Stimulated activated CD8-positive, alpha-beta memory T cell treated with anti-CD3 and anti-CD28 coated beads, Interleukin-4, amount 100 ng/mL, for 4 hours (primary cell): Measurements from ENCODE around the gene PADI2.

Experiments used
- DNase-seq, 2 donors: peaks; one replicate each; pipeline ENCODE4 v3.0.0-alpha.2; 2020; ENCODE audit warnings: low read depth in 2 of 2, low spot score in 1 of 2

PADI2 gene

DNA sequence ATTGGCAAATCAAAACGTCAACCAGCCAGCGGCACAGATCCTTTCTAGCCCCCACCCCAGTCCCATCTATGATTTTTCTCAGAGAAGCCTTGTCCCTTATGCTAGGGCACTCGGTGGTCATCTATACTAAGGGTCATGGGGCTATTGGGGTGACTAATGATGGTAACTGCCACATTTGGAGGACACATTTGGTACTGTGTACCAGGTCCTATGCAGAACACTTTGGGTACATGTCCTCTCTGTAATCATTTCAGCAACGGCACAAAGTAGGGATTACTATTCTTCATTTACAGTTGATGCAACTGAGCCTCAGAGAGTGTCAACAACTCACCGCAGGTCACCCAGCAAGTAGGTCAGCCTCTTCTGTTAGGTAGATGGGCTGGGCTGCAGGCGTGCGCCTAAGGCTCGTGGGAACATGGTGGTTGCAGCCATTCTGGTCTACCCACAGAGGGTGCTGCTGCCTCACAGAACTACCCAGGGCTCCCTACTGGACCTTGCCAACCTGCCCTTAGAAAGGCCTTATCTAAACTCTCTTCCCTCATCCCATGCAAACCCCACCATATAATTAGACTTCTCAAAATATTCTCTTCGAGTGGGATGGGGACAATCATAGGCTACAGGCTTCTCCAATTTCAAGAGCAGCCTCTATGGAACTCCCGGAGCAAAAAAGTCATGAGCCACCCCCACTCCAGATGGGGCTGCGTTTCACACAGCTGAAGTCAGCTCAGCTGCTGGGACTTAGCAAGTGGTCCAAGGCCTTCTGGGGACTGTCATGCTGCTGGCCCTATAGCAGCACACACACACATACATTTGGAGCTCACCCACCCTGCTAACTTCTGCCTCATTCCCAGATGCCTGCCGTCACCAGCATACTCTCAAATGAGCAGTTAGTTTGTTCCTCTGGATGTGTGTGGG is 59.6 kb downstream of the PADI2 start:
- DNase-seq = no peak

DNA sequence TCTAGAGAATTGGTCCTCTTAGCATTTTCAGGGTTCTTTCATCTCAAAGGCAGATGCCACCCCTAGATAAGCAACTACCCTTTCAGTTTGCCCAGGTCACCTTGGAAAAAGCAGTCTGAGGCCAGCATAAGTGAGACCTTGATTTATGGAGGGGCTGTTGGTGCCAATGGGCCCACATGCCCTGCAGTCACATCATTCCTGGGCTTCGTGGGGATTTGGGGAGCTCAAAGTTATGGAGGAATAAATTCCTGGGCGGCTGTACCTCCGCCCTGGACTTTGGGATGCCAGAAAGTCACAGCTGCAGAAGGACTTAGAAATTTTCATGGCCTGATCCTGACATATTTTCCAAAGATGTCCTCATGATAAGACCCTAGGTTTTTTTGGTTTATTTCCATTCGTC is 62.7 kb downstream of the PADI2 start:
- no peak for DNase-seq

DNA sequence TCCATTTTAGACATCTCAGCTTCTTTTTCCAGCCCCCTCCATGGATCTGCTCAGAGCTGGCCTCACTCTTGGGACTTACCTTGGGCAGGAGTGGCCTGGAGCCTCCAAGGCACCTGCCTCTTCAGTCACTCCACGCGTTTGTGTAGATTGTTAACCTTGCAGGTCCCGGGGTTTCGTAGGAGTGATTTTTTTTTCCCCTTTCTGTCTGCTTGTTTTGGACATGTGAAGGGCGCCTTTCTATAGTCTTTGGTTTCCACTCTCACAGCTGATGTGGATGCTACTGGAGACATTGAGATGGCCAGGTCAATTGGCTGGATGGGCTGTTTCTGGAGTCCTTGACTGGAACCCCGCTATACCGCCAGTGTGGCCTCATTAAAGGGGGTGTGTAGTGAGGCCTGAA is 63.5 kb downstream of the PADI2 start:
- no peak for DNase-seq

DNA sequence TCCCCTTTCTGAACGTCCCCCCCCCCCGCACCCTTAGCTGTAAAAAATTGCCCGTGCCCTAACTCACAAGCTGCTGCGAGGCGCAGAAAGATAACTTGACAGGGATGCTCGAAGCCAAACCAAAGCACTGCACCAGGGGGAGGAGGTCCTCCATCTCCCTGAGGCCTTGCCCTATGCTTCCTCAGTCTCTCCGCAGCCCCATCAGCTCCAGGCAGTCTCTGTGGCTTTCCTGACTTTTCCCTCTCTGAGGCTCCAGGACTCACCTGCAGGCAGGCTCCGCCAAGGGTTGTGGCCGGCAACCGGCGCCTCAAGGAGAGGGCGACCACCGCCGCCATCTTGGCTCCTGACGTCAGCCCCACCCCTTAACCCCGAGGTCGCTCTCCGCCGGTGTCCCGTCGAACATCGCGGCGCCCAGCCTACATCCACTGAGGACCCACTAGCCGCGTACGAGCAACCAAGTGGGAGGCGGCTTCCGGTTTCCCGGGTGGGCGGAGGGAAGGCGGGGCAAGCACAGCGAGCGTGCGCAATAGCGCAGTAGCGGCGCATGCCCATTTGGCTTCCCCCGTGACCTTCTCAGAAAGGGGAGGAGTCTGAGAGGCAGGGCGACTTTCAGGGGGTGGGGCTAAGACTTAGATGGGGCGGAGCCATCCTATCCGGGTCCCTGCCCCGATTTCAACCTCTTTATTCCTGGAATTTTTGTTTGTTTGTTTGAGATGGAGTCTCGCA is 65.4 kb downstream of the PADI2 start, which contains the start of gene SDHB:
SDHB (minus strand) TSS at position 348 of the 726 bp plus-strand sequence; CDS start at position 335, 13 bp downstream.
- peak; percentile 97 to 99 for DNase-seq

DNA sequence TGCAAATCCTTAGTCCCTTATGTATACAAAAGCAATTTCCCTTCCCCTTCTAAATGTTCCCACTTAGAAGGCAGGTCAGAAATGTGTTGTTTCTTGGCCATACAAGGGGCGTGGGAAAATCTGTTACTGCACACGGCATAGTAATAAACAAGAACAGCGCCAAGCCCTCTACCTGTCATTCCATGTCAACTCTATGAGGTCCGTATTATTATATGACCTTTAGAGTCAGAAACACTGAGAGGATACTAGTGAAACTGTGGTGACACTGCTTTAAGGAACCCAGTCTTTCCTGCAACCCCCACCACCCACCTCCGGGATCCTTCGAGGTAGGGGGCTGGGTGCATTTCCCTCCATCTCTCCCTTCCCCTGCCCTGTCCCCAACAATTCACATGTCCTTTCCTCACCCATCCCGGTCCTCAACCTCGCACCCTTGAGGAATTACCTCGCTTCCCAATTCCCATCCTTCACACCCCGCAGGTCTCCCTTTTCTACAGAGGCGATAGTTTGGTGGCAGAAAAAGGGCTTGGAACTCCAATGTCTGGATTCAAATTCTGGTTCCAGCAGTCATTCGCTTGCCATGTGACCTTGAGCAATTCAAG is 66.1 kb downstream of the PADI2 start:
- no peak for DNase-seq

DNA sequence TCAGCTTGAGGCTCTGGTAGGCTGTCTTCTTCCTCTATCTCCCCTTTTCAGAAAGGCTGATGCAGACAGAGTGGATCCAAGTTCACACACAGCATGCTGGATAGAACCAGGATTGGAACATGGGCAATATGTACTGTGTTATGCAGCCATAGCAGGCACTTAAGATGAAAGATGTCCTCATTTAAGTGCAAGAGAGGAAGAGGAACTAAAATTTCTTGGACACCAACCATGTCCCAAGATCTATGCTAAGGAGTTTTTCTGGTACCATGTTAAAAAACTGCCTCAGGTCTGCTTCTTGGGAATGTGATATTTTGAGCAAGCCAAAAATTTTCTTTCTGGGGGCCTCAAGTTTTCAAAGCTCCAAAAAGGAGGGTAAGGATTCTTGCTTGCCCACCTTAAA is 66.6 kb downstream of the PADI2 start:
- no peak for DNase-seq

DNA sequence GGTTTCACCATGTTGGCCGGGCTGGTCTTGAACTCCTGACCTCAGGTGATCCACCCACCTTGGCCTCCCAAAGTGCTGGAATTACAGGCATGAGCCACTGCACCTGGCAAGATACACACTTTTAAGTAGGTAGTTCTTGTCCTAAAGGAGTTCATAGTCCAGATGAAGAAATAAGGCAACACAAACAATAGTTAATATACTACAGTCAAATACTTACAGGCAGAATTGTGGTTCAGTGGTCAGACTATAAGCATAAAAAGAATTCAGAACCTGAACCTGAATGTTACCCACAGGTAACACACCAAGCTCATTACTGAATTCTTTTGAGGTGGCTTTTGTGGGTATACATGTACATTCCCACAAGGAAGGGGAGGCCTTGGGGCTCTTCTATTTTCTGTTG is 67.2 kb downstream of the PADI2 start:
- no peak for DNase-seq

DNA sequence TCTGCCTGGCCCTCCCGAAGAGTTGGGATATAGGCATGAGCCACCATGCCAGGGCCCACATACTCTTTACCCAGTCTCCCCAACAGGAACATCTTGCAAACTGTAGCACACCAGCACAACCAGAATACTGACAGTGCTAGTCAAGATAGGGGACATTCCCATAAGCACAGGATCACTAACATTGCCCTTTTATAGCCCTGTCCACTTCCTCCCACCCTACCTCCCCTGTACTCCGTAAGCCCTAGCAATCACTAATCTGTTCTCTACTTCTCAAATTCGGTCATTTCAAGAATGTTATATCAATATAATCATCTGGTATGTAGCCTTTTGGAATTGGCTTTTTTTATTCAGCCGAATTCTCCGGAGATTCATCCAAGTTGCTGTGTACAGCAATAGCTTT is 71.3 kb downstream of the PADI2 start:
- no peak for DNase-seq

DNA sequence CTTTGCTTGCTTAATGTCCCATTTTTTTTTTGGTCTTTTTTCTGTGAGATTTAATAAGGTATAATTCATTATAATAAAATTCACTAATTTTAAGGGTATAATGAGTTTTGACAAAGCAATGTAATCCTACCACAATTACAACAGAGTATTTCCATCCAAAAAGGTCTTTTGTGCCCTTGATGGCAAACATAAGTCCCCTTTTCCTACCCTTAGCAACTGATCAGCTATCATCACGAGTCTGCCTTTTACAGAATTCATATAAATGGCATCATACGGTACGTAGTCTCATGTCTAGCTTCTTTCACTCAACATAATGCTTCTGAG is 73.0 kb downstream of the PADI2 start:
- DNase-seq = no peak

DNA sequence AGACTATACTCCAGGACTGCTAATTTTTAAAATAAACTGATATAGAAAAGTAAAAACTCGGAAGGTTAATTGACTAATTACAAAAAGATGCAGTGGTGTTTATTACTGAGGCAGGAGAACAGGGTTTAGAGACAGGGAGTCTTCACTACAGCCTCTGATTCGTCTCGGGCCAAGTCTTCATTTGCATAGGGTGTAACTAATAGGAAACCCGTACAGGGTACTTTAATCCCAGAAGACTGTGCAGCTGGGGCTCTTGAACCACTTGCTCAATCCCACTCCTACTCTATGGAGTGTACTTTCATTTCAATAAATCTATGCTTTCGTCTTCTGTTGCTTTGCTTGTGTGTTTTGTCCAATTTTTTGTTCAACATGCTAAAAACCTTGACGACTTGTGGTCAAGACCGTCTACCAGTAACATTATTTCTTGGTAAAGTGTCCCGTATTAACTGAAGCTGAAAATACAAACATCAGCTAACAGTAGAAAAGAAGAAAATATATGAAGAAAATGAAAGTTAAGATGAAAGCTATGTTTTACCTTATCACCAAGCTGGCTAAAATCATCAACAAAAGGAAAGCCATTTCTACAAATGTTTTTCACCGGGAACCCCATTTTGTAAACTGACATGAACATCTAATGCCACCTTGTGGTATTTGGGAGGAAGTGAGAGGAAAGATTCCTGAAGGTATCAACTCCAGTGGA is 73.5 kb downstream of the PADI2 start:
- DNase-seq = no peak

DNA sequence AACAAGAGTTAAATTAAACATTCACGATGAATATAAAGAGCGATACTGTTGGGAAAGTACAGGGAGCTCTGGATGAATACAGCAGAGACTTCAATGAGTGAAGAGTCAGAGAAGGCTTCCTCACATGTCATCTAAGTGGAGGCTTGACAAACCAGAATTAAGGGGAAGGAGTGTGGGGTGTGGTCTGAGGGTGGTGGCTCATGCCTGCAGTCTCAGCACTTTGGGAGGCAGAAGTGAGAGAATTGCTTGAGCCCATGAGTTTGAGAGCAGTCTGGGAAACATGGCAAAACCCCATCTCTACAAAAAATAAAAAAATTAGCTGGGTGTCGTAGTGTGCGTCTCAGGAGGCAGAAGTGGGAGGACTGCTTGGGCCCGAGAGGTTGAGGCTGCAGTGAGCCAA is 74.1 kb downstream of the PADI2 start:
- DNase-seq = no peak

DNA sequence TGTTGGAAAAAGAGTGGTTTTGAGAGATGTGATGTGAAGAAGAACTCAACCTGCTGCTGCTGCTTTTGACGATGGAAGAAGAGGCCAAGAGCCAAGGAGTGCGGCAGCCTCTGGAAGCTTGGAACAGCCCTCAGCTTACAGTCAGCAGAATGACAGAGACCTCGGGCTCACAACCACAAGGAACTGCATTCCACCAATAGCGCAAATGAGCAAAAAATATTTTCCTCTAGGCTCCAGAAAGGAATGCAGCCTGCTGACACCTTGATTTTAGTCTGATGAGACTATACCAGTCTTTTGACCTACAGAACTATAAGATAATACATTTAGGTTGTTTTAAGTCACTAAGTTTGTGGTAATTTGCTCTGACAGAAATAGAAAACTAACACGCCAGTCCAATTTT is 75.6 kb downstream of the PADI2 start:
- DNase-seq = no peak

DNA sequence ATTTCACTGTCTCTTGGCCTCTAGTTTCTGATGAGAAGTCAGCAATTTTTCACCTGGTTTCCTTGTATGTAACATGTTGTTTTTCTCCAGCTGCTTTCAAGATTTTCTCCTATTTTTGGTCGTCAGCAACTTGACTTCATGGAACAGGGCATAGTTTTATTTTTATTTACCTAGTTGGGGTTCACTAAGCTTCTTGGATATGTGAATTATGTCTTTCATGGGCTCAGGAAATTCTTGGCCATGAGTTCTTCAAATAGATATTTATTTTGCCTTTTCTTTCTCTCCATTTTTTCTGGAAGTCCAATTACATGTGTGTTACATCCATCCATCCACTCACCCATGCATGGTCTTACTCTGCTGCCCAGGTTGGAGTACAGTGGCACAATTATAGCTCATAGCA is 79.1 kb downstream of the PADI2 start:
- DNase-seq = no peak

DNA sequence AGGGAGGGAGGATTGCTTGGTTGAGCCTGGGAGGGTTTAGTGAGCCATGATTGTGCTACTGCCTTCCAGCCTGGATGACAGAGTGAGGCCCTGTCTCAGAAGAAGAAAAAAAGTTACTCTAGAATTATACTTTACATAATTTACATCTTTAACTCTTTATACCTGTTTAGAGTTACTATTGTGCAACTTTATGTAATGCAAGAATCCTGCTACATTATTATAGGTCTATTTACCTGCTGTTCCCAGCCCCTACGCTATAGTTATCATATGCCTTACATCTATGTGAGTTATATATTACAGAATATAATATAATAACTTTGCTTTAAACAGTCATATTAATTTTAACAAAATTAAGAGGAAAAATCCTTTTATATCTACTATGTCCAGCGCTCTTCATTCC is 79.7 kb downstream of the PADI2 start:
- DNase-seq = no peak

DNA sequence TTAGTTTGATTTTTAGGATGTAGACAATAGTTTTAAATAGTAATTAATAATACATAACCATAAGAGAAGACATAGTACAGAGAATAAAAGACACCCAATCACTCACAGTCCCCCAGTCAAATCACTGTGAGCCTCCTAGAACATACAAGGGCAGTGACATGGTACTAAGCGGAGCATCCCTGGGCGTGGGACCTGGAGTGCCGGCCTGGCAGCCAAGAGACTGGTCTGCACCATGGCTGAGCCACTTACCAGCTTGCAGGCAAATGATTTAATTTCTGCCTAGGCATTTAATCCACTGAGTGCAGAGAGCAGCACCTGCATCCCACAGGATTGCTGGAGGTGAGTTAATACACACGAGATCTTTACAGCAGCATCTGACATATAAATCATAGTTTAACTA is 85.8 kb downstream of the PADI2 start:
- DNase-seq = no peak

DNA sequence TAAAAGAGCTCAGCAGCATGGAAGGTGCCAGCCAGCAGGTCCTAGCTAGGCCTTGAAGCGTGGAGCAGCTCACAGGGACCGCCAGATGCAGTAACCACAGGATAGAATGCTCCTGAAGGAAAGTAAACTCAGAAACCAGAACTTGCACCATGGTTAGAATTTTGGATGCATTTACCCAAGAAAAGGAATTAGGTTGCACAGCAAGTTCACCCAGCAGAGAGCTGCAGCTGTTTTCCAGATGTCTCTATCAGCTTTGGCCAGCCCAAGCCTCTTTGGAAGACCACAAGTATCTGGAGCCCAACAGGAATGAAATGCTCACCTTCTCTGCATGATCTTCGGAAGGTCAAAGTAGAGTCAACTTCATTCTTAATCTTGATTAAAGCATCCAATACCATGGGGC is 86.5 kb downstream of the PADI2 start:
- no peak for DNase-seq

DNA sequence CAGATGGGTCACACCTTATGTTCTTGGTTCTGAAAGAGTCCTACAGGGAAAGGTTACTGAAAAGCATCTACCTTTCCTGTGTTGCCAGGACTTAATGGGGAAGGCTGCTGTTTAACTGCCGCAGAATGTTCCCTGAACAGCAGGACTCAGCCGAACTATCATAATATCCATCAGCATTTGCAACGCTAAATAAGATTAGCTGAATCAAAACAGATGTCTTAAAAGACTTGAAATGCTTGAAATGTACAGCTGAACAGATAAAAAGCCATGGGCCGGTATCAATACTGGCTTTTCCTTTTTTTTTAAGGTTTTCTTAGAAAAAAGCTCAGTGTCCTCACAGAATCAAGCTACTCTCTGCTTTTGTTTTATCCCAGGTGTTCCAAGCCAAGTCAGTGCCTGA is 87.8 kb downstream of the PADI2 start:
- no peak for DNase-seq

DNA sequence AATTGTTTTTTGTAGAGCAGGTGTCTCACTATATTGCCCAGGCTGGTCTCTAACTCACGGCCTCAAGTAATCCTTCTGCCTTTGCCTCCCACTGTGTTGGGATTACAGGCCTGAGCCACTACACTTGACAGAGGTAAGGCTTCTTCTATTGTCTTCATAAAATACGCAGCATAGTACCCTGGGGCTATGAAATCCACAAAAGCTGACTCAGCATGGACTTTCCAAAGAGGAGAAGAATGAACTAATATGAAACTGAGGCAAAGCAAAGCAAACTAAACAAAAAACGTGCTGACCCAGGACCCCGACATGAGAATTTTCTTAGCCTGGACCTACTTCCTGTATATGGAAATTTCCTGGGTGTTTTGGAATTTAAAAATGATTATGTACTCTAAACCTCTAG is 89.0 kb downstream of the PADI2 start:
- no peak for DNase-seq

DNA sequence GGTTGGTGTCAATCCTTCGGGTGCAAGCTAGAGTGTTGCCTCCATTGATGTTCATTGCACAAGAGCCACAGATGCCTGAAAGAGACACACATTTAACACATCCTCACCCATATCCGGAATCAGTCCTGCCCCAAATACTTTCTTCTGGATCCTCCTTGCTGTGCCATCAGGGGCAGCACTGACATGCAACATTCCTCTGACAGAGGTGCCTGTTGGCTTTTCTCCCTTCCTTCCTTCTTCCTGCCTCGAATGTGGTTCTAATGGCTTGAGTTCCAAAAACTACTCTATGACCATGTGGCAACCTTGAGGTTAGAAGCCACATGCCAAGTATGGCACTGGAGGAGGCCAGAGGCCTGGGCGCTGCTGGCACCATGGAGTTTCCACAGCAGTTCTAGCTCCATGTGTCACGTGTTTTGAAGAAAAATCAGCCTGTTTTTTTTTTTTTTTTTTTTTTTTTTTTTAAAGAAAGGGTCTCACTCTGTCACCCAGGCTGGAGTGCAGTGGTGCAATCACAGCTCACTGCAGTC is 90.5 kb downstream of the PADI2 start:
- no peak for DNase-seq

DNA sequence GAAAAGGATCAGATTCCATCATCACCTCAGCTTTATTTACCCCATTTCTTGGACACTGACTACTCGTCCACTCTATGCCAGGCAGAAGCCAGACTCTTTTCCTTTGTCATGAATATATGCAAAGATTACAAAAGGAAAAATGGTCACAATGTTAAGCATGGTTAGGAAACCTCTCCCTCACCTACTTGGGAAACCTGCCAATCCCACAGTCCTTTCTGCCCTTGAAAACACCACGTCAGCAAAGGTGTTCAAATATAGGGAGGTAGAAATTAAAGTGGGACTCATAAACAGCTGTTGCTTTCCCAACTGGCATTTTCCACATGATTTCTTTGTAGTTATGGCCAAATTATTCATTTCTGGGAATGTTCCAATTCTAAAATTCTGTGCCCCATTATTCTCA is 91.4 kb downstream of the PADI2 start:
- DNase-seq = no peak

DNA sequence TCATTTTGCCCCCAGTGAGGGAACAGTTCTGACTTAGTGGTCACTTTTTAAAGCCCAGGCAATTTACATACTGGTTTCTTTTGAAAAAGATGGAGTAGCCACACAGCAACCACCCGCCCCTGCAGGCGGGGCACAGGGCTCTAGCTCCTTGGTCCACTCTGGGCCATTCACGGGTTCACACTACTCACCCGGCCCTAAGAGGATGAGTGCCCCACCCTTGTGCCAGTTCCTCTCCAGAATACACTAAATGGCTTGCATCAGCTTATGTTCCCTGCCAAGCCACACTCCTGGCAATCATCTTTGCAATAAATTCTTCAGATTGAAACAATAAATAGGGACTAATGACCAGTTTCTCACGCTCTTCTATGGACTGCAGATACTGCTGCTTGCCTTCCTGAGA is 91.8 kb downstream of the PADI2 start:
- no peak for DNase-seq
